LNCaP clone FGC (cell line): Measurements from ENCODE around the gene KPNA5.

Source experiments
- DNase-seq: peaks from one replicate; pipeline ENCODE4 v3.0.0-alpha.2; 2011; ENCODE audit warnings: low read depth
- H3K4me3 ChIP-seq: 2 replicates; pipeline ENCODE4 v1.5.1; 2011; ENCODE audit warnings: mild to moderate bottlenecking, low read depth, low read length, control low read depth
- CTCF ChIP-seq: IDR thresholded peaks from 2 replicates; pipeline ENCODE4 v1.5.1; 2012; ENCODE audit warnings: mild to moderate bottlenecking; ENCODE audit not compliant: control insufficient read depth, insufficient read depth; ENCODE audit errors: extremely low read depth

Gene KPNA5

GRCh38 chr6:116763906-116764628, 83.1 kb downstream of the KPNA5 start:
- no peak overlapping the region for H3K4me3 ChIP-seq
- no peak for DNase-seq
- no peak for TF ChIP-seq CTCF

- no peak for DNase-seq
- TF ChIP-seq CTCF = no peak
- H3K4me3 ChIP-seq = no peak overlapping the region
Observed at GRCh38 chr6:116764629-116764960, 83.6 kb downstream of the KPNA5 start.

- DNase-seq = no peak
- no peak for TF ChIP-seq CTCF
- no peak within 1 kb of the TSS for H3K4me3 ChIP-seq
Observed at GRCh38 chr6:116764961-116765841, 84.2 kb downstream of the KPNA5 start, which contains the start of gene FAM162B. Gene FAM162B (minus strand): TSS chr6:116765719. CDS start chr6:116765576, 143 bp downstream.

- no peak overlapping the region for H3K4me3 ChIP-seq
- no peak for DNase-seq
- TF ChIP-seq CTCF = no peak
Observed at GRCh38 chr6:116766506-116767176, 85.6 kb downstream of the KPNA5 start.

GRCh38 chr6:116767715-116768114, 86.7 kb downstream of the KPNA5 start:
- DNase-seq = no peak
- no peak for TF ChIP-seq CTCF
- no peak overlapping the region for H3K4me3 ChIP-seq

- H3K4me3 ChIP-seq = no peak overlapping the region
- DNase-seq = no peak
- TF ChIP-seq CTCF = no peak
Observed at GRCh38 chr6:116772450-116772849, 91.4 kb downstream of the KPNA5 start.
